ENCODE measurements around the gene PLEK.
"Not testable (repeated sequence)": the region's sequence is repeated elsewhere in the genome, so short reads cannot be mapped to it uniquely, and the experiment has no call there.

Gene PLEK

GRCh38 chr2:68386365-68386764 lies 21.3 kb downstream of the PLEK start:
- no peak for DNase-seq

- DNase-seq: no peak
Measured at GRCh38 chr2:68387408-68388350, 22.6 kb downstream of the PLEK start.

GRCh38 chr2:68388358-68388757 lies 23.3 kb downstream of the PLEK start:
- no peak for DNase-seq

GRCh38 chr2:68388772-68389171 lies 23.7 kb downstream of the PLEK start:
- no peak for DNase-seq

- no peak for DNase-seq
Measured at GRCh38 chr2:68390114-68390513, 25.0 kb downstream of the PLEK start.

GRCh38 chr2:68390586-68390985 lies 25.5 kb downstream of the PLEK start:
- no peak for DNase-seq

- no peak for DNase-seq
Measured at GRCh38 chr2:68391099-68391498, 26.0 kb downstream of the PLEK start.

GRCh38 chr2:68391869-68392268 lies 26.8 kb downstream of the PLEK start:
- no peak for DNase-seq

- no peak for DNase-seq
Measured at GRCh38 chr2:68396093-68396492, 31.0 kb downstream of the PLEK start.

GRCh38 chr2:68397704-68398263 lies 32.7 kb downstream of the PLEK start:
- not testable (repeated sequence) for DNase-seq

GRCh38 chr2:68403199-68403644 lies 38.1 kb downstream of the PLEK start:
- DNase-seq: no peak

- no peak for DNase-seq
Measured at GRCh38 chr2:68404164-68404563, 39.1 kb downstream of the PLEK start.

GRCh38 chr2:68404893-68405799 lies 40.1 kb downstream of the PLEK start:
- no peak for DNase-seq

GRCh38 chr2:68411397-68412126 lies 46.5 kb downstream of the PLEK start:
- DNase-seq: no peak

GRCh38 chr2:68412127-68412819 lies 47.2 kb downstream of the PLEK start:
- no peak for DNase-seq

GRCh38 chr2:68413466-68413865 lies 48.4 kb downstream of the PLEK start:
- DNase-seq: no peak

- DNase-seq: no peak
Measured at GRCh38 chr2:68414452-68414851, 49.4 kb downstream of the PLEK start.

- DNase-seq: no peak
Measured at GRCh38 chr2:68414876-68415275, 49.8 kb downstream of the PLEK start.

GRCh38 chr2:68415521-68415920 lies 50.4 kb downstream of the PLEK start:
- no peak for DNase-seq

- DNase-seq: no peak
Measured at GRCh38 chr2:68416081-68416675, 51.1 kb downstream of the PLEK start.

GRCh38 chr2:68417926-68418325 lies 52.8 kb downstream of the PLEK start:
- no peak for DNase-seq

- no peak for DNase-seq
Measured at GRCh38 chr2:68418419-68418818, 53.3 kb downstream of the PLEK start.

Measured in NCI-H1436 treated with DMSO at 0.1 percent for 48 hours (cell line).